Measurements from ENCODE around the gene TMX2. TPM values are rescaled to one million over a fixed set of nuclear protein-coding genes. Genes with fewer than 3 reads are reported as not detected.

The TMX2 gene
- total and polyA plus RNA-seq, 10 of the 15 experiments (the other 5 are each of a cell fraction or from before 2014, with no cell fraction given): 64.3 to 134 (median 91.6) TPM

- peak; percentile 71; the same call in 1 of the 2 replicates for TF ChIP-seq POLR2AphosphoS2 (IDR thresholded peaks at IDR 0.05; ENCODE audit: low read depth, low read length)
- TF ChIP-seq, protein P1, sequence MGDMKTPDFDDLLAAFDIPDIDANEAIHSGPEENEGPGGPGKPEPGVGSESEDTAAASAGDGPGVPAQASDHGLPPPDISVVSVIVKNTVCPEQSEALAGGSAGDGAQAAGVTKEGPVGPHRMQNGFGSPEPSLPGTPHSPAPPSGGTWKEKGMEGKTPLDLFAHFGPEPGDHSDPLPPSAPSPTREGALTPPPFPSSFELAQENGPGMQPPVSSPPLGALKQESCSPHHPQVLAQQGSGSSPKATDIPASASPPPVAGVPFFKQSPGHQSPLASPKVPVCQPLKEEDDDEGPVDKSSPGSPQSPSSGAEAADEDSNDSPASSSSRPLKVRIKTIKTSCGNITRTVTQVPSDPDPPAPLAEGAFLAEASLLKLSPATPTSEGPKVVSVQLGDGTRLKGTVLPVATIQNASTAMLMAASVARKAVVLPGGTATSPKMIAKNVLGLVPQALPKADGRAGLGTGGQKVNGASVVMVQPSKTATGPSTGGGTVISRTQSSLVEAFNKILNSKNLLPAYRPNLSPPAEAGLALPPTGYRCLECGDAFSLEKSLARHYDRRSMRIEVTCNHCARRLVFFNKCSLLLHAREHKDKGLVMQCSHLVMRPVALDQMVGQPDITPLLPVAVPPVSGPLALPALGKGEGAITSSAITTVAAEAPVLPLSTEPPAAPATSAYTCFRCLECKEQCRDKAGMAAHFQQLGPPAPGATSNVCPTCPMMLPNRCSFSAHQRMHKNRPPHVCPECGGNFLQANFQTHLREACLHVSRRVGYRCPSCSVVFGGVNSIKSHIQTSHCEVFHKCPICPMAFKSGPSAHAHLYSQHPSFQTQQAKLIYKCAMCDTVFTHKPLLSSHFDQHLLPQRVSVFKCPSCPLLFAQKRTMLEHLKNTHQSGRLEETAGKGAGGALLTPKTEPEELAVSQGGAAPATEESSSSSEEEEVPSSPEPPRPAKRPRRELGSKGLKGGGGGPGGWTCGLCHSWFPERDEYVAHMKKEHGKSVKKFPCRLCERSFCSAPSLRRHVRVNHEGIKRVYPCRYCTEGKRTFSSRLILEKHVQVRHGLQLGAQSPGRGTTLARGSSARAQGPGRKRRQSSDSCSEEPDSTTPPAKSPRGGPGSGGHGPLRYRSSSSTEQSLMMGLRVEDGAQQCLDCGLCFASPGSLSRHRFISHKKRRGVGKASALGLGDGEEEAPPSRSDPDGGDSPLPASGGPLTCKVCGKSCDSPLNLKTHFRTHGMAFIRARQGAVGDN (IDR thresholded peaks at IDR 0.05): peak; percentile 87
- TF ChIP-seq, protein P2, sequence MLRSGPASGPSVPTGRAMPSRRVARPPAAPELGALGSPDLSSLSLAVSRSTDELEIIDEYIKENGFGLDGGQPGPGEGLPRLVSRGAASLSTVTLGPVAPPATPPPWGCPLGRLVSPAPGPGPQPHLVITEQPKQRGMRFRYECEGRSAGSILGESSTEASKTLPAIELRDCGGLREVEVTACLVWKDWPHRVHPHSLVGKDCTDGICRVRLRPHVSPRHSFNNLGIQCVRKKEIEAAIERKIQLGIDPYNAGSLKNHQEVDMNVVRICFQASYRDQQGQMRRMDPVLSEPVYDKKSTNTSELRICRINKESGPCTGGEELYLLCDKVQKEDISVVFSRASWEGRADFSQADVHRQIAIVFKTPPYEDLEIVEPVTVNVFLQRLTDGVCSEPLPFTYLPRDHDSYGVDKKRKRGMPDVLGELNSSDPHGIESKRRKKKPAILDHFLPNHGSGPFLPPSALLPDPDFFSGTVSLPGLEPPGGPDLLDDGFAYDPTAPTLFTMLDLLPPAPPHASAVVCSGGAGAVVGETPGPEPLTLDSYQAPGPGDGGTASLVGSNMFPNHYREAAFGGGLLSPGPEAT (IDR thresholded peaks at IDR 0.05; ENCODE audit: low read depth): no peak
- TF ChIP-seq, protein P3, sequence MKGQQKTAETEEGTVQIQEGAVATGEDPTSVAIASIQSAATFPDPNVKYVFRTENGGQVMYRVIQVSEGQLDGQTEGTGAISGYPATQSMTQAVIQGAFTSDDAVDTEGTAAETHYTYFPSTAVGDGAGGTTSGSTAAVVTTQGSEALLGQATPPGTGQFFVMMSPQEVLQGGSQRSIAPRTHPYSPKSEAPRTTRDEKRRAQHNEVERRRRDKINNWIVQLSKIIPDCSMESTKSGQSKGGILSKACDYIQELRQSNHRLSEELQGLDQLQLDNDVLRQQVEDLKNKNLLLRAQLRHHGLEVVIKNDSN (IDR thresholded peaks at IDR 0.05; ENCODE audit: borderline replicate concordance, extremely low read length, insufficient read depth, low read depth, low read length): no peak
- peak; percentile 83 for TF ChIP-seq GATAD2B (conservative IDR thresholded peaks at IDR 0.05; ENCODE audit: low read depth)
- peak; percentile 76 for TF ChIP-seq NR2F1 (conservative IDR thresholded peaks at IDR 0.05)
- TF ChIP-seq HSF1 (IDR thresholded peaks at IDR 0.05; ENCODE audit: low read depth, low read length): no peak
- peak; percentile 95 for TF ChIP-seq CHD2 (IDR thresholded peaks at IDR 0.05; ENCODE audit: borderline replicate concordance, low read depth, low read length)
- TF ChIP-seq, protein P4, sequence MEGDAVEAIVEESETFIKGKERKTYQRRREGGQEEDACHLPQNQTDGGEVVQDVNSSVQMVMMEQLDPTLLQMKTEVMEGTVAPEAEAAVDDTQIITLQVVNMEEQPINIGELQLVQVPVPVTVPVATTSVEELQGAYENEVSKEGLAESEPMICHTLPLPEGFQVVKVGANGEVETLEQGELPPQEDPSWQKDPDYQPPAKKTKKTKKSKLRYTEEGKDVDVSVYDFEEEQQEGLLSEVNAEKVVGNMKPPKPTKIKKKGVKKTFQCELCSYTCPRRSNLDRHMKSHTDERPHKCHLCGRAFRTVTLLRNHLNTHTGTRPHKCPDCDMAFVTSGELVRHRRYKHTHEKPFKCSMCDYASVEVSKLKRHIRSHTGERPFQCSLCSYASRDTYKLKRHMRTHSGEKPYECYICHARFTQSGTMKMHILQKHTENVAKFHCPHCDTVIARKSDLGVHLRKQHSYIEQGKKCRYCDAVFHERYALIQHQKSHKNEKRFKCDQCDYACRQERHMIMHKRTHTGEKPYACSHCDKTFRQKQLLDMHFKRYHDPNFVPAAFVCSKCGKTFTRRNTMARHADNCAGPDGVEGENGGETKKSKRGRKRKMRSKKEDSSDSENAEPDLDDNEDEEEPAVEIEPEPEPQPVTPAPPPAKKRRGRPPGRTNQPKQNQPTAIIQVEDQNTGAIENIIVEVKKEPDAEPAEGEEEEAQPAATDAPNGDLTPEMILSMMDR (IDR thresholded peaks at IDR 0.05 in 2 of 3, conservative IDR thresholded peaks at IDR 0.05 in 1 of 3; ENCODE audit: control insufficient read depth in 2 of 3, extremely low read depth in 1 of 3, insufficient read depth in 1 of 3, low read depth in 3 of 3, low read length in 3 of 3): peak; percentile 25 to 37 (median 34); a peak in 4 of 6 replicates
- TF ChIP-seq RAD51 (IDR thresholded peaks at IDR 0.05): no peak
- TF ChIP-seq KAT2A (conservative IDR thresholded peaks at IDR 0.05; ENCODE audit: control insufficient read depth, low read depth, low read length): no peak
- TF ChIP-seq, protein P5, sequence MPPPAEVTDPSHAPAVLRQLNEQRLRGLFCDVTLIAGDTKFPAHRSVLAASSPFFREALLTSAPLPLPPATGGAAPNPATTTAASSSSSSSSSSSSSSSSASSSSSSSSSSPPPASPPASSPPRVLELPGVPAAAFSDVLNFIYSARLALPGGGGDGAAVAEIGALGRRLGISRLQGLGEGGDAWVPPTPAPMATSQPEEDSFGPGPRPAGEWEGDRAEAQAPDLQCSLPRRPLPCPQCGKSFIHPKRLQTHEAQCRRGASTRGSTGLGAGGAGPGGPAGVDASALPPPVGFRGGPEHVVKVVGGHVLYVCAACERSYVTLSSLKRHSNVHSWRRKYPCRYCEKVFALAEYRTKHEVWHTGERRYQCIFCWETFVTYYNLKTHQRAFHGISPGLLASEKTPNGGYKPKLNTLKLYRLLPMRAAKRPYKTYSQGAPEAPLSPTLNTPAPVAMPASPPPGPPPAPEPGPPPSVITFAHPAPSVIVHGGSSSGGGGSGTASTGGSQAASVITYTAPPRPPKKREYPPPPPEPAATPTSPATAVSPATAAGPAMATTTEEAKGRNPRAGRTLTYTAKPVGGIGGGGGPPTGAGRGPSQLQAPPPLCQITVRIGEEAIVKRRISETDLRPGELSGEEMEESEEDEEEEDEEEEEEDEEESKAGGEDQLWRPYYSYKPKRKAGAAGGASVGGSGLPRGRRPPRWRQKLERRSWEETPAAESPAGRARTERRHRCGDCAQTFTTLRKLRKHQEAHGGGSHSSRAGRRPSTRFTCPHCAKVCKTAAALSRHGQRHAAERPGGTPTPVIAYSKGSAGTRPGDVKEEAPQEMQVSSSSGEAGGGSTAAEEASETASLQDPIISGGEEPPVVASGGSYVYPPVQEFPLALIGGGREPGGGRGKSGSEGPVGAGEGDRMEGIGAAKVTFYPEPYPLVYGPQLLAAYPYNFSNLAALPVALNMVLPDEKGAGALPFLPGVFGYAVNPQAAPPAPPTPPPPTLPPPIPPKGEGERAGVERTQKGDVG (CRISPR knock-in tag; IDR thresholded peaks at IDR 0.05): no peak
- TF ChIP-seq NFIC (IDR thresholded peaks at IDR 0.05; ENCODE audit: low read depth, low read length): no peak
These were observed 44.5 kb upstream of the TMX2 start, which contains the start of gene ZDHHC5 (continued) for GRCh38 chr11:57667736-57668433.
